ENCODE results near the gene PRDX3.
A peak's percentile ranks its signal among the peaks of the same experiment; 100 is the strongest.

The PRDX3 gene

DNA sequence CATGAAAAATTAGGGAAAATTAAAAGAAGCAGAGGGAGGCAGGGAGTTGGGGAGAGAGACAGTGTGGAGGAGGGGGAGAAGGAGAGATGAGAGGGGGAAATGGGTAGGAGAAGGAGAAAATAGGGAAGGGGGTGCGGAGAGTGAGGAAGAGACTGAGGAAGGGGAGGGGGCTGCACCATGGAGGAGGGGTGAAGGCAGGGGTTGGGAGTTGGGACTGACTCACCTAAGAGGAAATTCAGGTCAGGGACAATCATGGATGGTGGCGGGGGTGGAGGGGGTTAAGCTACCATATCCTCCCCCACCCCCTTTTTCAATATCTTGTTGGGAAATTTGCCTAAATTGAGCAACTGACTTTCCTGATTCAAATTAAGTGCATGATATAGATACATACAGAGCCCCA lies 36.8 kb upstream of the PRDX3 start:
- Histone ChIP-seq H3K4me3 (ENCODE audit: low read depth in 1 of 2, low read length in 1 of 2) (no peak overlapping the region), H3K4me1 (ENCODE audit: control insufficient read depth in 1 of 2, insufficient read depth in 1 of 2, low read depth in 1 of 2, low read length in 1 of 2) (peaks cover 8 to 26% of the 10 kb centered on the region in 2 experiments), H3K27me3 (no peaks in the 10 kb centered on the region), H3K36me3 (no peaks in the 10 kb centered on the region), H3K27ac (no peak overlapping the region), H3K9me3 (no peaks in the 10 kb centered on the region)
- TF ChIP-seq, protein P1, sequence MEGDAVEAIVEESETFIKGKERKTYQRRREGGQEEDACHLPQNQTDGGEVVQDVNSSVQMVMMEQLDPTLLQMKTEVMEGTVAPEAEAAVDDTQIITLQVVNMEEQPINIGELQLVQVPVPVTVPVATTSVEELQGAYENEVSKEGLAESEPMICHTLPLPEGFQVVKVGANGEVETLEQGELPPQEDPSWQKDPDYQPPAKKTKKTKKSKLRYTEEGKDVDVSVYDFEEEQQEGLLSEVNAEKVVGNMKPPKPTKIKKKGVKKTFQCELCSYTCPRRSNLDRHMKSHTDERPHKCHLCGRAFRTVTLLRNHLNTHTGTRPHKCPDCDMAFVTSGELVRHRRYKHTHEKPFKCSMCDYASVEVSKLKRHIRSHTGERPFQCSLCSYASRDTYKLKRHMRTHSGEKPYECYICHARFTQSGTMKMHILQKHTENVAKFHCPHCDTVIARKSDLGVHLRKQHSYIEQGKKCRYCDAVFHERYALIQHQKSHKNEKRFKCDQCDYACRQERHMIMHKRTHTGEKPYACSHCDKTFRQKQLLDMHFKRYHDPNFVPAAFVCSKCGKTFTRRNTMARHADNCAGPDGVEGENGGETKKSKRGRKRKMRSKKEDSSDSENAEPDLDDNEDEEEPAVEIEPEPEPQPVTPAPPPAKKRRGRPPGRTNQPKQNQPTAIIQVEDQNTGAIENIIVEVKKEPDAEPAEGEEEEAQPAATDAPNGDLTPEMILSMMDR (IDR thresholded peaks at IDR 0.05), result no peak

GRCh38 chr10:119211625-119212441 lies 33.2 kb upstream of the PRDX3 start:
- Histone ChIP-seq H3K36me3 (no peaks in the 10 kb centered on the region), H3K9me3 (no peaks in the 10 kb centered on the region), H3K27me3 (no peaks in the 10 kb centered on the region), H3K27ac (no peak overlapping the region), H3K4me3 (ENCODE audit: low read depth in 1 of 2, low read length in 1 of 2) (no peak overlapping the region), H3K4me1 (ENCODE audit: control insufficient read depth in 1 of 2, insufficient read depth in 1 of 2, low read depth in 1 of 2, low read length in 1 of 2) (peaks cover 32 to 50% of the 10 kb centered on the region in 2 experiments)
- TF ChIP-seq, protein P1 (IDR thresholded peaks at IDR 0.05), result no peak

DNA sequence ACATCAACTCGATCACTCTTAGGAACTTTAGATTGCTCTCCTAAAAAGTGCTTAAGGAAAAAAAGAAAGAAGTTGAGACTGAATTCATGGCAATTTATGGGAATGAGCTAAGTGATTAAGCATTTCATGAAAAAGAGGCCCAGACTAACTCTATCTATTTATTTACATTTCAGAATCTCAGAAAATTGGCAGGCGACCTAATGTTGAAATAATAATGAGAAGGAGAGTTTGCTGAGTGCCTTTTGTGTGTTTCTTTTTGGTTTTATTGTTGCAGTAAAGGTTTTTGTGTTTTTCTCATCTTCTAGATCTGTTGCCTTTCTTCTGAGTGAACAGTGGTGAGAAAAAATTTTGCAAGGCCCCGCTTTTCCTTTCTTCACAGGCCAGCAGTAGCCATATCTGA lies 32.6 kb upstream of the PRDX3 start:
- Histone ChIP-seq H3K4me3 (ENCODE audit: low read depth in 1 of 2, low read length in 1 of 2) (no peak overlapping the region), H3K9me3 (no peaks in the 10 kb centered on the region), H3K36me3 (no peaks in the 10 kb centered on the region), H3K27ac (no peak overlapping the region), H3K27me3 (no peaks in the 10 kb centered on the region), H3K4me1 (ENCODE audit: control insufficient read depth in 1 of 2, insufficient read depth in 1 of 2, low read depth in 1 of 2, low read length in 1 of 2) (peaks cover 37 to 55% of the 10 kb centered on the region in 2 experiments)
- TF ChIP-seq, protein P1 (IDR thresholded peaks at IDR 0.05), result no peak

GRCh38 chr10:119210633-119211032 lies 32.0 kb upstream of the PRDX3 start:
- Histone ChIP-seq H3K27me3 (no peaks in the 10 kb centered on the region), H3K36me3 (no peaks in the 10 kb centered on the region), H3K27ac (no peak overlapping the region), H3K4me3 (ENCODE audit: low read depth in 1 of 2, low read length in 1 of 2) (no peak overlapping the region), H3K4me1 (ENCODE audit: control insufficient read depth in 1 of 2, insufficient read depth in 1 of 2, low read depth in 1 of 2, low read length in 1 of 2) (peaks cover 41 to 58% of the 10 kb centered on the region in 2 experiments), H3K9me3 (no peaks in the 10 kb centered on the region)
- TF ChIP-seq, protein P1 (IDR thresholded peaks at IDR 0.05), result no peak

DNA sequence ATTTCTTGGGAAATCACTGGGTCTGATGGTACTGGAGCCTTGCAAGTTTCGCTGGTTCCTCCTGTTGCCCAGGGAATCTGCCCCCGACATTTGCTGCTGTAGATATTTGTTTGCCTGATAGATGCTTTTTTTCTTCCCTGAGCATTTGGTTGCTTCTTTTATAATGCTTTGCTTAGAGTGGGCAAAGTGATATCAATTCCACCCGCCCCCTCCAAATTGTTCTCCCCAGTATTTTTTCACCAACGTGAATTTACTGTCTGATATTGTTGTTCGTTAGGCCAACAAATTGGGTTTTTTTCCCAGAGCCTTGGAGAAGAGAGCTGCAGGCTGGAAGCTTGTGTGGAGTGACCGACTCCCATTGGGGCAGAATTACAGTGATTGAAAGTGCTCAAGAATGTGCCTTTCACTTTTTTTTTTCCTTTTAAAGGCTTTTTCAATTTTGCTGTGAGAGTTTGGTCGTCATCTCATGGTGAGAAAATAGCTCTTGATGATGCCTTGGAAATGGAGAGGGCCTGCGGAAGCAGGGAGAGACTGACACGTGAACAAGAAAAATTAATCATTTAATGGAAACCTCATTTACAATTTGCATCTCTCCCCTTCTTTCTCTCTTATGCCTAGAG lies 31.2 kb upstream of the PRDX3 start:
- TF ChIP-seq, protein P1 (IDR thresholded peaks at IDR 0.05), result no peak
- Histone ChIP-seq H3K4me3 (ENCODE audit: low read depth in 1 of 2, low read length in 1 of 2) (peak overlapping the region in 1 of 2 experiments; percentile 84), H3K27ac (no peak overlapping the region)

More for the DNA sequence above, 31.2 kb upstream of the PRDX3 start:
- H3K9me3 ChIP-seq, result no peaks in the 10 kb centered on the region
- peaks cover 41 to 50% of the 10 kb centered on the region in 2 experiments for H3K4me1 ChIP-seq (ENCODE audit: control insufficient read depth in 1 of 2, insufficient read depth in 1 of 2, low read depth in 1 of 2, low read length in 1 of 2)
- no peaks in the 10 kb centered on the region for H3K36me3 ChIP-seq
- no peaks in the 10 kb centered on the region for H3K27me3 ChIP-seq

Measured in neutrophil (primary cell).